Non-pigmented ciliary epithelial cell (primary cell): Measurements from ENCODE around the gene KDM4F.

Source experiments
- DNase-seq: peaks from one replicate; pipeline ENCODE4 v3.0.0-alpha.2; 2010; ENCODE audit warnings: low read depth

Gene KDM4F

DNA sequence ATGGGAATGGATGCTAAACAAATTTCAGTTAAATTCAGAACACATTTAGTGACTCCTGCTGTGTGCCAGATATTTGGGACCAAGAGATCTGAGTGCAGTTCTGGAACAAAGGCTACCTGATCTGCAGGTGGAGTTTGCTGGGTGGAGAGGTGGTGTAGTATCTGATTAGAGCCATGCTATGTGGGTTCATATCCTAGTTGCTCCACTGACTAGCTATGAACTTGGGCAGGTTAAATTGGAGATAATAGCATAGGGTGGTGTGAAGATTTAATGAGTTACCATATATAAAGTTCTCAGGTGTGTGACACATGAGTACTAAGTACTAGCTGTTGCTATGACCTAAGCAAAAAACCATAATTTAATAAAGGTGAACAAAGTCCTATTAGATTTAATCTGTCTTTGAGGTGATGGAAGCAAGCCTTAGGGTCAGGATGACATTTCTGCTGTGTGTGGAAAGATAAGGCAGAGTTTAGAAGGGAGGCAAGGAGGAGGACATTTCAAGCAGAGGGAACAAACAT lies 42.5 kb downstream of the KDM4F start:
- DNase-seq, result no peak

DNA sequence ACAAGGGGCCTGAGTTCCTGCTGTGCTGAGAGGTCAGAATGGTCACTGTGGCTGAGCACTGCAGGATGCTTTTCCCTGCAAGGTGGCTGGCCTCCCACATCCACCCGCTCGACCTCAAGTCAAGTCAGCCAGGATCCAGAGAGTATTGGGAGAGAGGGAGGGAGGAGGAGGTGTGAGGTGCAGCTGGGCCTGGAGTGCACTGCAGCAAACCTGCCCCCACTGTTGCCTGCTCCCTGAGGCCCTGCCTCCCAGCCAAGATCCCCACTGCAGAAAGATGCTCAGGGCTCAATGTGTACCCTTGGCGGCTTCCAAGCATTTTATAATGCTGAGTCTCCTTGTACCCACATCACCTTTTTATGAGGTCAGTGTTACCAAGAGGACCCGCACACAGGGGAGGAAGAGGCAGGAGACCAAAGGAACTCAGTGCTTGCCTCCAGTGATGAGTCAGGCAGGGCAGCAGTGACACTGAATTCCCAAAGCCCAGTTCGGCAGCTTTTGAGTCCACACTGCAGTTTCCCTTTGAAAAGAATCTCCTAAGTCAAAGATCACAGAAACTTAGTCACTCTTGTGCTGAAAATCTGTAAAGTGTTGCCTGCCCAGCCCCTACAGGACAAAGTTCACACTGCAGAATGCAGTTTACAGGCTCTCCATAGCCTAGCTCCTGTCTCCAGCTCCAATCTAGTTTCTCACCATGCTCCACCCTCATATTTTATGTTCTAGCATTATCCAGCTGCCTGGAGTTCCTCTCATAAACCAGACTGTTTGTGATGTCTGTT lies 43.5 kb downstream of the KDM4F start:
- DNase-seq, result no peak

- no peak for DNase-seq
These were observed 44.3 kb downstream of the KDM4F start for GRCh38 chr11:95093548-95093947.

GRCh38 chr11:95095858-95096587 lies 46.8 kb downstream of the KDM4F start:
- no peak for DNase-seq

DNA sequence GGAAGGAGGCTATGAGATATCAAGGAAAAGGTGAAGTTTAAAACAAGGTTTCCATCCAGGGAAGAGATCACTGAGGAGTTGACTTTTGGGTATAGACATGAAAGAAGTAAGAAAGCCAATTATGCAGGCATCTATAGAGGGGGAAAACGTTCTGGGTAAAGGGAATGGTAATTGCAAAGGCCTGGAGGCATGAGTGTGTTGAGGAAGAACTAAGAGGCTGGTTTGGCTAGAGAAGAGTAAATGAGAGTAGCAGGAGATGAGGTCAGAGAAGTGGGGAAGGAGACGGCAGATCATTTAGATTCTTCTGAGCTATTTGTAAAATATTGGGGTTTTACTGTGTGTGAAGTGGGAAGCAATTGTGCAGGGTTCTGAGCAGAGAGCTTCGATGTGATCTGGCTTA lies 48.0 kb downstream of the KDM4F start:
- DNase-seq, result no peak

DNA sequence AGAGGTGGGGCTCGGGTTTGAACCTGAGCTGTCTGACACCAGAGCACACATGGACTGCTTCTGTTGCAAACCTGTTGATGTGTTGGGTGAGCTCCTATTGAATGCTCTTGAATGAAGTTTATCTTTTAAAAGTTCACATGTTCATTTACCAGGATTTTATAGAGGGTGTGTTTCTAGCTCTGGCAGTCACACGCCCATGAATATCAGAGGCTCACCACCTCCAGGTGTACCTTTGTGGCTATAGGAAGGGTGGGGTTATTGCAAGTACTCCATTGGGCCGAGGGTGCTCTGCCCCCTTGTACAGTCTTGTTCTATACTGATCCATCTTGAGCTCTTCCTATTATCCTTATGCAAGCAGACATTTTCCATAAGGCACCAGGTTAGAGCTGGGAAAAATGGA lies 49.6 kb downstream of the KDM4F start:
- DNase-seq, result no peak

DNA sequence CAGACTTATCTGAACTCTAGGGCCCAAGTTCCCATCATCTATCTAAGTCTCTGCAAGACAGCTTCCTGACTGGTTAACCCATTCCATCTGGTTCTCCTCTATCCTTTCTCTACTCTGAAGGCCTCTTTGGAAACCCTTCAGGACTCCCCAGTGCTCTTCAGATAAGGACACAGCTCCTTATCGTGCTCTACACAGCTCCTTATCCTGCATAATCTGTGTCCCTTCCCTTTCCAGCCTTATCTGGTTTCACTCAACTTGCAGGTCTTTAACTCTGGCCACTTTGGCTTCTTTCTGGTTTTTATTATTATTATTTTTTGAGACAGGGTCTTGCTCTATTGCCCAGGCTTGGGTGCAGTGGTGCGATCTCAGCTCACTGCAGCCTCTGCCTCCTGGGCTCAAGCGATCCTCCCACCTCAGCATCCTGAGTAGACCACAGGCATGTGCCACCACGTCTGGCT lies 51.0 kb downstream of the KDM4F start:
- DNase-seq, result no peak
